Measurements from ENCODE around the gene WDR90.
A peak's percentile ranks its signal among the peaks of the same experiment; 100 is the strongest.

The WDR90 gene

GRCh38 chr16:648781-649589 is at the start of gene WDR90:
TSS of gene WDR90 (plus strand) at chr16:649365. CDS start at chr16:649417, 52 bp downstream.
- peak; percentile 86 for DNase-seq (ENCODE audit: low read depth)

GRCh38 chr16:600781-601180 is 48.4 kb upstream of the WDR90 start:
- DNase-seq (ENCODE audit: low read depth) = no peak

GRCh38 chr16:603933-604332 is 45.2 kb upstream of the WDR90 start:
- no peak for DNase-seq (ENCODE audit: low read depth)

DNA sequence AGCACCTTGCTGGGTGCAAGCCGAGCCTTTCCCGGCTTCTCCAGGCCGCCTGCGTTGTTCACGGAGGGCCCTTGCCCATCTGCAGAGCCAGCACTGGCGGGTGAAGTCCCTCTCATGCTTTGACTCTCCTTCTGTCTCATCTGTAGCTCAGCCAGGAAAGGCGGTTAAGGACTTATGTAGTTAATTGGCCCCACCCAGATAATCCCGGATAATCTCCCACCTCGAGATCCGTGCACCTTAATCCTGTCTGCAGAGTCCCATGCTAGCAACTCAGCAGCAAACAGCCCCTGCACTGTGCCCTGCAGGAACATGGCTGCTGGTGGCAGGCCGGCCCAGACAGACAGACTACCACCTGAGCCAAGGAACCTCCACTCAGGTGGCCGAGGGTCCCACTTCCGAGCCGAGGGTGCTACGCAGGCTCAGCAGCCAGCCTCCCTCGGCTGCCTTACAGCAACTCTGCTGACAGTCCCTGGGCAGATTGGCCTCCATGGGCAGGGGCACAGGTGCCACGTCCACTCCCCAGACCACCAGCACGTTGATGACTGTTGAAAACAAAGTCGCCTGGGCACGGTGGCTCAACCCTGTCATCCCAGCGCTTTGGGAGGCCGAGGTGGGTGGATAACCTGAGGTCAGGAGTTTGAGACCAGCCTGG is 42.4 kb upstream of the WDR90 start:
- DNase-seq (ENCODE audit: low read depth) = no peak

DNA sequence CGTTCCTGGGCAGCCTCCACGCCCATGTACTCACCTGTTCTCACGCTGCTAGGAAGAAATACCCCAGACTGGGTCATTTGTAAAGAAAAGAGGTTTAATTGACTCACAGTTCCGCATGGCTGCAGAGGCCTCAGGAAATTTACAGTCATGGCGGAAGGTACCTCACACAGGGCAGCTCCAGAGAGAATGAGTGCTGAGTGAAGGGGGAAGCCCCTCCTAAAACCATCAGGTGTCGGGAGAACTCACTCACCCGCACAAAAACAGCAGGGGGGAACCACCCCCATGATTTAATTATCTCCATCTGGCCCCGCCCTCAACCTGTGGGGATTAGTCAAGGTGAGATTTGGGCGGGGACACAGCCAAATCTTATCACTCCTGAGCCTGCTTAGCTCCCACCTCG is 41.1 kb upstream of the WDR90 start:
- DNase-seq (ENCODE audit: low read depth) = no peak

- no peak for DNase-seq (ENCODE audit: low read depth)
Measured at GRCh38 chr16:609316-609715, 39.8 kb upstream of the WDR90 start.

GRCh38 chr16:609984-610383 is 39.2 kb upstream of the WDR90 start:
- no peak for DNase-seq (ENCODE audit: low read depth)

- no peak for DNase-seq (ENCODE audit: low read depth)
Measured at GRCh38 chr16:610513-611381, 38.4 kb upstream of the WDR90 start.

DNA sequence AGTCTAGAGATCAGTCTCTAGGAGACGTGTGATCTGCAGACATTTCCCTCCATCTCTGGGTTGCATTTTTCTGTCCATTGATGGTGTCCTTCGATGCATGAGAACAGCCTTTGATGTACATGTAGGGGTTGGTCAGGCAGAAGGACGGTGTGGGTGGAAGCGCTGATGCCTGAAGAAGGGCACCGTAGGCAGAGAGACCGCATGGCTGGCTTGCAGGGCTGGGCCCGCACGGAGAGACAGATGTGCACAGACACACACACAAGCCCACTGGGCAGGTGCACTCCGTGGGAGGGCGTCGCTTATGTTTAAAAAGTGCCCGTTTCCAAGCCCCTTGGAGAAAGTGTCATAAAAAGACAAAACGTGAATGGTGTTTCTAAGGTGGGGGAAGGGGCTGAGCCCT is 34.0 kb upstream of the WDR90 start:
- DNase-seq (ENCODE audit: low read depth) = no peak

DNA sequence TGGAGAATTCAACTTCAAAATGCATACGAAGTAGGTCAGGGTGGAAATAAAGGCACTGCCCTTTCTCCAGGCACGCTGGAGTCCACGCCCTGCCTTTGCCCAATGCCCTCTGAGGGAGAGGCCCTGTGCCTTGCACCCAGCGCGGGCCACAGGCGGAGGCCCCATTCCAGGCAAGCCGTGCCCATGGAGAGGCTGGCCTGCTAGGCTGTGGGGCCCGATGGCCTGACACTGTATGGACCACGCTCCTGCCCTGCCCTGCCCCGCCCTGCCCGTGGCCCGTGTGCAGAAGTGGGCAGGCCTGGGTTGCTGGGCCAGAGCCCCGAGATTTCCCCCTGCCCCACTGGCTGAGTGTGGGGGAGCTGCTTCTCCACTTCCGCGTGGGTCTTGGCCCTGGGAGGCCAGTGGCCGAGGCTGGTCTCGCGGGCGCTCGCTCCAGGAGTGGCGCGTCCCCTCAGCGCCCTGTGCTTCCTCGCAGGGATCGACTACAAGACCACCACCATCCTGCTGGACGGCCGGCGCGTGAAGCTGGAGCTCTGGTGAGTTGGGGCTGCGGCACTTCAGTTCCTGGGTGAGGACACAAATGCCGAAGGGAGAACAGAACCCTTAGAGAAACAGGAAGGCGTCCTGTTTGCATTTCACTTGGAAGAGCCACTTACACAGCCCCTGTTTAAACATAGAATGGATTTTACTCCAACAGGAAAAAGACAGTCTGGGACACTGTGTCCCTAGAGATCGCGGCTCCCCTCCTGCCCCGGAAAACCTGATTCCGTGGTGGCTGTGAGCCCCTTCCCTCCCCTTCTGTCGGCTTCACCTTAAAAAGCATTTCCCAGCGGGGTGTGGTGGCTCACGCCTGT is 32.2 kb upstream of the WDR90 start:
- no peak for DNase-seq (ENCODE audit: low read depth)

GRCh38 chr16:617855-618254 is 31.3 kb upstream of the WDR90 start:
- DNase-seq (ENCODE audit: low read depth) = no peak

GRCh38 chr16:619476-620100 is 29.6 kb upstream of the WDR90 start:
- DNase-seq (ENCODE audit: low read depth) = no peak

- no peak for DNase-seq (ENCODE audit: low read depth)
Measured at GRCh38 chr16:620700-621525, 28.3 kb upstream of the WDR90 start.

GRCh38 chr16:621526-622105 is 27.5 kb upstream of the WDR90 start:
- DNase-seq (ENCODE audit: low read depth) = no peak

DNA sequence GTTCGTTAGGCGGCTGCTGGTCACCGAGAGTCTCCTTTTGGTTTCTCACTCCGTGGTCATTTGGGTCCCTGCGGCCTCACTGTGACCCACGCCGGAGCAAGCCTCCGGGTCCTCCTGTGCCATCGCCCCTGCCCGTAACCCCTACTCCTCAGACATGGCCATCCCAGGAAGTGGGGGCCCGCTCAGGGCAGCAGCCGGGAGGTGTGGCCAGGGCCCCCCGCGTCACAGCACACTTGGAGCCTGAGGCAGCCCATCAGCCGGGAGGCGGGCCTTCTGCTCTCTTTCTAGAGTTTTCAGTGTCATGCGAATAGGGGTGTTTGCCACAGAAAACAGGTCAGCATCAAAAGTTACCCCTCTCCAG is 26.3 kb upstream of the WDR90 start:
- no peak for DNase-seq (ENCODE audit: low read depth)

GRCh38 chr16:624526-625070 is 24.6 kb upstream of the WDR90 start:
- no peak for DNase-seq (ENCODE audit: low read depth)

DNA sequence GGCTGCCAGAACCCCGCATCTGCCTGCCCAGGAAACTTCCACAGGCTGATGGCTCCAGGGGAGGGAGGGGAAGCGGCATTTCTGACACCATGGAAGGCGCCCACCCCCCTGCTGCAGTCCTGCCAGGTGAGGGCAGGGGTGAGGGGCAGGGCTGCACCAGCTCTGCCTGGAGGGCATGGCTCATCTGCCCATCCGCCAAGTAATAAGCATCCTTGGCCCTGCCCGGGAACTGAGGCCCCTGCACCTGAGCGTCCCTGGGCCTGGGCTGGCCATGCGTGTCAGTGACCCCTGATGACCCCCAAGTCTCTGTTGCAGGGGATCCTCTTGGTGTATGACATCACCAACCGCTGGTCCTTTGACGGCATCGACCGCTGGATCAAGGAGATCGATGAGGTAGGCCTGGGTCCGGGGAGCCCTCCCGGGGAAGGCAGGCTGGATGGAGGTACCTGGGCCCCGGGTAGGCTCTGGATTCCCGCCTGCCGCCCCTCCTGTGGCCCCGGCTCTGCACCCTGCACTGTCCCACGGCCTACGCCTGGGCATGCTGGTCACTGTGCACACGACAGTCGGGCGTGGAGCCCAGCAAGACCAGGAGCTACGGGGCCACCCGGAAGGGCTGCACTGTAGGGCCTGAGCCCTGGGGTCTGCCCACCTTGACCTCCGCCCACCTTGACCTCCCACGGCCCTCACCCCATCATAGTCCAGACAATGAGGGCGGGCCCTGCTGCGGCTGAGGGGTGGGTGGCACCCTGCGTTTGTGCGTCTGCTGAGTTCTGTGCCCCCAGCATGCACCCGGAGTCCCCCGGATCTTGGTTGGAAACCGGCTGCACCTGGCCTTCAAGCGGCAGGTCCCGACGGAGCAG is 23.8 kb upstream of the WDR90 start:
- no peak for DNase-seq (ENCODE audit: low read depth)

- DNase-seq (ENCODE audit: low read depth) = no peak
Measured at GRCh38 chr16:625977-626765, 23.0 kb upstream of the WDR90 start.

Data from amniotic epithelial cell (primary cell).